Measurements from ENCODE around the gene MC1R. TPM values are rescaled to one million over a fixed set of nuclear protein-coding genes. Genes with fewer than 3 reads are reported as not detected.
"Not testable (repeated sequence)": the region's sequence is repeated elsewhere in the genome, so short reads cannot be mapped to it uniquely, and the experiment has no call there.

The MC1R gene
- total RNA-seq, 6 experiments from 2014 or later = 2.1 to 3.2 (median 3.0) TPM

- Mint-ChIP-seq H3K36me3 (ENCODE audit: low read depth) (peaks cover 5% of the 10 kb centered on the region; the same call in 1 of the 2 replicates), H3K27ac (no peak overlapping the region), H3K4me1 (ENCODE audit: low read depth) (no peaks in the 10 kb centered on the region), H3K4me3 (no peak overlapping the region), H3K9me3 (no peaks in the 10 kb centered on the region), H3K27me3 (ENCODE audit: insufficient read depth) (no peaks in the 10 kb centered on the region; the same call in 1 of the 2 replicates)
- TF ChIP-seq CTCF (IDR thresholded peaks at IDR 0.05) = no peak
- no peak for DNase-seq
Observed at GRCh38 chr16:89964201-89964600, 45.5 kb downstream of the MC1R start.

GRCh38 chr16:89965447-89966225, 47.0 kb downstream of the MC1R start:
- TF ChIP-seq CTCF (IDR thresholded peaks at IDR 0.05) = no peak
- no peak overlapping the region for H3K27ac Mint-ChIP-seq
- H3K4me3 Mint-ChIP-seq = no peak overlapping the region
- H3K4me1 Mint-ChIP-seq (ENCODE audit: low read depth) = no peaks in the 10 kb centered on the region
- DNase-seq = no peak
- H3K9me3 Mint-ChIP-seq = no peaks in the 10 kb centered on the region
- H3K36me3 Mint-ChIP-seq (ENCODE audit: low read depth) = no peaks in the 10 kb centered on the region
- H3K27me3 Mint-ChIP-seq (ENCODE audit: insufficient read depth) = no peaks in the 10 kb centered on the region; the same call in 1 of the 2 replicates

GRCh38 chr16:89966756-89967155, 48.1 kb downstream of the MC1R start:
- TF ChIP-seq CTCF (IDR thresholded peaks at IDR 0.05) = no peak
- H3K27me3 Mint-ChIP-seq (ENCODE audit: insufficient read depth) = no peaks in the 10 kb centered on the region; the same call in 1 of the 2 replicates
- no peaks in the 10 kb centered on the region; the same call in 1 of the 2 replicates for H3K4me1 Mint-ChIP-seq (ENCODE audit: low read depth)
- no peak overlapping the region for H3K4me3 Mint-ChIP-seq
- H3K9me3 Mint-ChIP-seq = peaks cover 11% of the 10 kb centered on the region
- H3K27ac Mint-ChIP-seq = no peak overlapping the region
- H3K36me3 Mint-ChIP-seq (ENCODE audit: low read depth) = peaks cover 7% of the 10 kb centered on the region; the same call in 1 of the 2 replicates
- no peak for DNase-seq

- H3K4me1 Mint-ChIP-seq (ENCODE audit: low read depth); H3K27ac Mint-ChIP-seq; H3K36me3 Mint-ChIP-seq (ENCODE audit: low read depth); H3K4me3 Mint-ChIP-seq; H3K27me3 Mint-ChIP-seq (ENCODE audit: insufficient read depth); DNase-seq: not testable (repeated sequence)
- H3K9me3 Mint-ChIP-seq = peaks cover 13% of the 10 kb centered on the region
Observed at GRCh38 chr16:89967436-89967835, 48.8 kb downstream of the MC1R start.

GRCh38 chr16:89968074-89968473, 49.4 kb downstream of the MC1R start:
- H3K4me1 Mint-ChIP-seq (ENCODE audit: low read depth) = not testable (repeated sequence)

GRCh38 chr16:89969741-89970410, 51.2 kb downstream of the MC1R start:
- Mint-ChIP-seq H3K4me3 (no peak overlapping the region), H3K27me3 (ENCODE audit: insufficient read depth) (no peaks in the 10 kb centered on the region), H3K9me3 (peaks cover 13% of the 10 kb centered on the region), H3K36me3 (ENCODE audit: low read depth) (peaks cover 7% of the 10 kb centered on the region; the same call in 1 of the 2 replicates), H3K27ac (no peak overlapping the region), H3K4me1 (ENCODE audit: low read depth) (peaks cover 12% of the 10 kb centered on the region)
- no peak for DNase-seq
- no peak for TF ChIP-seq CTCF (IDR thresholded peaks at IDR 0.05)

More at GRCh38 chr16:89968074-89968473, 49.4 kb downstream of the MC1R start:
- not testable (repeated sequence) for H3K36me3 Mint-ChIP-seq (ENCODE audit: low read depth); H3K27ac Mint-ChIP-seq; H3K4me3 Mint-ChIP-seq; DNase-seq; H3K27me3 Mint-ChIP-seq (ENCODE audit: insufficient read depth)
- H3K9me3 Mint-ChIP-seq = peaks cover 13% of the 10 kb centered on the region

Other genes with a start within 250 kb of the MC1R start
- 10 to 100 TPM; 45.5 to 61.7 (median 48.6) TPM for gene CDK10, start 232.2 kb upstream of the MC1R start, total RNA-seq (2021; fragmentation: NEBNext Ultra II Directional; extraction: Animal tissue kit (Norgen Biotek cat#: 25700))
- gene SPATA2L, start 217.2 kb upstream of the MC1R start, total RNA-seq (2021; fragmentation: NEBNext Ultra II Directional; extraction: Animal tissue kit (Norgen Biotek cat#: 25700)) = 1 to 10 TPM; 5.6 to 6.9 (median 5.9) TPM
- 10 to 100 TPM; 12.7 to 19.3 (median 16.1) TPM for gene VPS9D1, start 198.0 kb upstream of the MC1R start, total RNA-seq (2021; fragmentation: NEBNext Ultra II Directional; extraction: Animal tissue kit (Norgen Biotek cat#: 25700))
- 10 to 100 TPM in 3 of 6 experiments, 1 to 10 TPM in 3; 7.8 to 16.7 (median 9.7) TPM for gene ZNF276, start 197.3 kb upstream of the MC1R start, total RNA-seq (2021; fragmentation: NEBNext Ultra II Directional; extraction: Animal tissue kit (Norgen Biotek cat#: 25700))
- 10 to 100 TPM; 13.6 to 26.3 (median 21.9) TPM for gene FANCA, start 102.2 kb upstream of the MC1R start, total RNA-seq (2021; fragmentation: NEBNext Ultra II Directional; extraction: Animal tissue kit (Norgen Biotek cat#: 25700))
- 1 to 10 TPM; 1.5 to 2.5 (median 1.9) TPM for gene SPIRE2, start 90.4 kb upstream of the MC1R start, total RNA-seq (2021; fragmentation: NEBNext Ultra II Directional; extraction: Animal tissue kit (Norgen Biotek cat#: 25700))
- 100 to 1,000 TPM; 157 to 202 (median 170) TPM for gene TCF25, start 45.3 kb upstream of the MC1R start, total RNA-seq (2021; fragmentation: NEBNext Ultra II Directional; extraction: Animal tissue kit (Norgen Biotek cat#: 25700))
- gene TUBB3, start 4.5 kb downstream of the MC1R start, total RNA-seq (2021; fragmentation: NEBNext Ultra II Directional; extraction: Animal tissue kit (Norgen Biotek cat#: 25700)) = 100 to 1,000 TPM; 147 to 212 (median 164) TPM
- gene DEF8, start 29.9 kb downstream of the MC1R start, total RNA-seq (2021; fragmentation: NEBNext Ultra II Directional; extraction: Animal tissue kit (Norgen Biotek cat#: 25700)) = 10 to 100 TPM; 59.6 to 69.2 (median 65.9) TPM
- gene DBNDD1, start 100.6 kb downstream of the MC1R start, total RNA-seq (2021; fragmentation: NEBNext Ultra II Directional; extraction: Animal tissue kit (Norgen Biotek cat#: 25700)) = 1 to 10 TPM; 1.9 to 2.6 (median 2.1) TPM
- not detected for gene PRDM7, start 158.5 kb downstream of the MC1R start, total RNA-seq (2021; fragmentation: NEBNext Ultra II Directional; extraction: Animal tissue kit (Norgen Biotek cat#: 25700))

Data from HFFc6 (cell line).